Middle frontal gyrus (tissue), 1 donor: Measurements from ENCODE around the gene GNAO1.

ENCODE experiments used
- DNase-seq: peaks from one replicate; pipeline ENCODE4 v3.0.0-alpha.2; 2015; ENCODE audit warnings: low spot score; ENCODE audit errors: extremely low spot score

Gene GNAO1

DNA sequence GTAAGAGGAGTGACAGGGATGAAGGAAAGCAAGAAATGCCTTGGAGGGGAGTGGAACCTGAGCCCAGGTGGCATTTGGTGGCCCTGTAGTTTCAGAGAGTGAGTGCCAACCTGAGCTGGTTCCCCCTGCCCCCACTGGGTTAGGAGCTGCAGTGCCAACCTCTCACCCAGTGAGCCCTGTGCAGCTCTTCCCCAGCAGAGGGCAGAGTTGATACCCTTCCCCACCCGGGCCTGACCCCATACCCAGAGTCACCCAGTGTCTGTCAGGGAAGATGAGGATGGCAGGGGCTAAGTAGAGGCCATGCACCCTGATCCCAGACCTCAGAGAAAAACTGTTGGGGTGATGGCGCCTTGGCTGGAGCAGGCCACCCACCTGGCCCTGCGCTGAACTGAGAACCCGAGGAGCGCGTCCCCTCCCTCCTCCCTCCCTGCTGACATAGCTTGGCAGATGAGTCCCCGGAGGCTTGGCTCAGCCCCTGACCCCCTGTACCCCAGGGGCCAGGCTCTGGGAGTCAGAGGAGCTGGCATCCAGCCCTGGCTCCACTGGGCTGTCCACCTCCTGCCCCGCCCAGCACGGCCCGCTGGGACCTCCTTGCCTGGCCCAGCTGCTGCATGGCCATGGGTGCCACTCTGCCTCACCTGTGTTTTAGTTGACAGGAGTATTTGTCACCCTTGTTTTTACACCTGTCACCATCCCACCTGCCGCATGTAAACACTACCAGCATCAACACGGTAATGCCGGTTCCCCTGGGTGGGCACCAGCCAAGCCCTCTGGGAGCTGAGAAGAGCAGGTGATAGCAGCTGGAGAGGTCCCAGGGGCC lies 120.1 kb downstream of the GNAO1 start:
- no peak for DNase-seq

DNA sequence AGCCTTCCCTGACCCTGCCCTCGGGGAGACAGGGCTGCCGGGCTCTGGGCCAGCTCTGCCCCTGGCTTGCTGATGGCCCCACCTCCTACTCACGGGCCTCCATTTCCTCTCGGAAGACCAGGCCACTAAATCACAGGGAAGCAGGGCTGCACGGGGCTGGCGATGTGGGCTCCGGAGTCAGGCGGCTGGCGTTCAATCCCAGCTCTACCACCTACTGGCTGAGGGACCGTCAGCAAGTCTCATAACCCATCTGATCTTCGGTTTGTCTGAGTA lies 120.7 kb downstream of the GNAO1 start:
- no peak for DNase-seq

DNA sequence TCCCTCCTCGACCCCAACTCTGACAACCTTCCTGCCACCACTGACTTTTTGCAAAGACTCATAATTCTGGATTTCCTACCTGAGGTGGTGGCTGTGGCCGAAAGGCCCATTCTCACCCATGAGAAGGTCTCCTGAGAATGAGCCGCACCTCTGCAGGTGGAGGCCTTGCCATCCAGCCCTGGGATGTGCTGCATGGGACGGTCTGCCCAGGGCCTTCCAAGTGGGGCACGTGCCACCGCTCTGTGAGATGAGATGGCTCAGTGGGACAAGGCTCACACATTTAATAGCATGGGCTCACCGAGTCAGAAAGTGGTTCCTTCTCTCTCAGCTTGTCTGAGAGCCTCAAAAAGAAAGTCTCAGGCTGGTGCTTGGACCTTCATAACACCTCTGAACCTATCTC lies 121.3 kb downstream of the GNAO1 start:
- DNase-seq = no peak

DNA sequence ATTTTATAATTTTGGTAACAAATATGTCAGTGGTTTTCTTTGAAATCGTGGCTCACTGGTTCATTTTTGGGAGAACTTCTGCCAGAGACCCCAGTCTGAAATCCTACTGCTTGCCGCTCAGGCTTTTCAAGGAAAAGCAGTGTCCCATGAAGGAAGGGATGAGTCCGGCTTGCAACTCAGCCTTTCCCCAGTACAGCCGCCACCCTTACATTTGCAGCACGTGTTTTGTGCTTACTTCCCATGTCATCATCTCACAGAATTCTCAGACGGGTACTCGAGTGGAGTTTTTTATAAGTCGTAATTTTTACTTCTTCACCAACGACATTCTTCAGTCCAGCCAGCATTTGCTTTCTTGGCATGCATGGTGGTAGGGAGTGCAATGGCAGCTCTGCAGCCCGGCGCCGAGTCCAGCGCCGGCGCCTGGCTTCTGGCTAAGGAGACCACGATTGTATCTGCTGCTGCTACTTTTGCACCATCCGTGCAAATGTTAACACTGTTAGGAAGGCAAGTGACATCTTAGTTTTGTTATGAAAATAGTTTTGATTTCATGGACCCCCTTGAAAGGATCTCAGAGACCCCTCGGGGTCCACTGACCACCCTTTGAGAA lies 123.1 kb downstream of the GNAO1 start:
- DNase-seq = no peak

DNA sequence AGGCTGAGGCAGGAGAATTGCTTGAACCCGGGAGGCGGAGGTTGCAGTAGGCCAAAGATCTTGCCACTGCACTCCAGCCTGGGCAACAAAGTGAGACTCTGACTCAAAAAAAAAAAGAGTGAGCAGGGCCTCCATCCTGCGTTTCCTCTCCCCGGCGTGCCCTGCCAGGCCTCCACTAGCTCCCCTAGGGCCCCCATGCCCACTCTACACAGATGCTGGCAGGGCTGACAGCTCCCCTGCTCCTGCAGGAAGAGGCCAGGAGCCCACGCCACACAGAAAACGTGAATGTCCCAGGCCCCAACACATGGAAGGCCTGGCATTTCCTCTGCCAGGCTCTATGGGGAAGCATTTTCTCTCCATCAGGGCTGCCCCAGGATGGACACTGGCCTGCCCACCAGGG lies 124.7 kb downstream of the GNAO1 start:
- no peak for DNase-seq

DNA sequence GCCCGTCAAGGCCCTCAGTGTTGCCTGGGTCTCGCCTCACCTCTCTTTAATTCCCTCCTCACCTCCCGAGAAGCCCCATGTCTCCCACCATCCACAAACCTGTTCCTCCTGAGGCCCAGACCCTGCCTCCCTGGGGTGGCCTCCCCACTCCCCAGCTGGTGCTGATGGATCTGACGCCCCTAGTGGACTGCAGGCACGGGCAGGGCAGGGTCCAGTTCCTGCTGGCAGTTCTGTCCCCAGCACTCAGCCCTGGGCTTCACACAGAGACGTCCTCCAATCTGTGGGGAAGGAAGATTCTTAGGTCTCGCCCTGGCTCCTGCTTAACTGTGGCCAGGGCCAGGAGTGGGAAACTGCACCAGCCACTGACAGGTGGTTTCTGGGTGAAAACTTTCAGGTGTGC lies 125.3 kb downstream of the GNAO1 start:
- DNase-seq = no peak

DNA sequence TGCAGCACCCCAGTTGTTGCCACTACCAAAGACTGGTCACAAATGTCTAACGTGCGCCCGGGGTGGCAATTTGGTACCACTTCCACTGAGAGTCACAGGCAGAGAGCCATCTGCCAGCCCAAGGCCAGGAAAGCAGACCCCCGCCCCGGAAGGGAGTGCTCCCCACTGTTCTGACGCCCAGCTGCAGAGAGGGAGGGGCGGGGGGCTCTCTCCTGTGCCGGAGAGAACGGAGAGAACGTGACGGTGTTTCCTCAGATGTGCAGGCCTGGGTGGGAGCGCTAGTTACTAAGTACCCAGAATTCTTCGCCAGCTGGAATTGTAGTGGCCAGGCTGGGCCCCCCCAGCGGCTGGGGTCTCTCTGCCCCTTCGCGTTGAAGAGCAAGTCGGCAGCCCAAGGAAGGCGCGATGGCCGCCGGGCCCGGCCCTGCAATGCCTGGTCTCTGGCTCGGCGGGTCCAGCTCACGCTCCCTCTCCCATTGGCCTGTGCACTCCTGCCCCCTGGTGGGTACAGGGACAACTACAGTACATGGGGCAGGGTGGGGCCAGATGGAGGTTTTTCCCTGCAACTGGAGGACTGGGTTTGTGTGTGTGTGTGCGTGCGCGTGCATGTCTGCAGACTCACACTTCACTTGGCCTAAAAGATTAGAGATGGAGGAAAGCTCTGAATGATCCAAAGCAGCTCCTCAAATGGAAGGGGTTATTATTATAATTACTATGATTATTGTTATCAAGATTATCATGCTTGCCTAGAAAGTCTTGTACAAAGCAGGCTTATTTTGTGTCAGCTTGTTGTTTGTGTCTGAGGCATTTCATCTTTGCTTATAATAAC lies 126.9 kb downstream of the GNAO1 start:
- DNase-seq = peak; percentile 72

DNA sequence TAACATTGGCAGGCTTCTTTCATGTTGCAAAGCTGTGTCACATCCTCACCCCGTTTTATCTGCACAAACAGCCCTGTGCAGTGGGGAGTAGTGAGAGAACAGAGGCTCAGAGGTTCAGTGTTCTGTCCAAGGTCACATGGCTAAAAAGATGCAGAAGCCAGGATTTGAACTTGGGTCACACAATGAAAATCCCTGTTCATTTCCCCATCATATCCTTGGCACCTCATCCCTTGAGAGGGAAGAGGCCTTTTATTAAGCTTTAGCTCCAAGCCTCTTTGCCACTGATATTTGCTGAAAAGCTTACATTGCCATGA lies 127.5 kb downstream of the GNAO1 start:
- no peak for DNase-seq

DNA sequence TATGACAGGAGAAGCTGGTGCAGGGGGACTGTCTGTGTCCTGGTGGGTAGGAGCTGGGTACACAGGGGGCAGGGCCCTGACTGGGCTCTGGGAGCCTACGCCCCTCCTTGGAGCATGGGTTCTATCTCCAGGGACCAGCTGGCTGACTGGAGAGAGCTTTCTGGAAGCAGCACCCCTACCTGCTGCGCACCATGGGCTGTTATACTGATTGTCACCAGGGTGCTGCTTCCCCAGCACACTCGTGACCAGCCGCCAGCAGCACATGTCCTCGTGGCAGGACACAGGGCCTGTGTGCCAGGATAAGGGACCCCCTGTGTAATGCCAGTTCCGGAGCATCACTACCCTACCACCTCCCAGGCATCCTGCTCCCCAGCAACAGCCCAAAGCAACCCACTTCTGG lies 128.1 kb downstream of the GNAO1 start:
- no peak for DNase-seq

DNA sequence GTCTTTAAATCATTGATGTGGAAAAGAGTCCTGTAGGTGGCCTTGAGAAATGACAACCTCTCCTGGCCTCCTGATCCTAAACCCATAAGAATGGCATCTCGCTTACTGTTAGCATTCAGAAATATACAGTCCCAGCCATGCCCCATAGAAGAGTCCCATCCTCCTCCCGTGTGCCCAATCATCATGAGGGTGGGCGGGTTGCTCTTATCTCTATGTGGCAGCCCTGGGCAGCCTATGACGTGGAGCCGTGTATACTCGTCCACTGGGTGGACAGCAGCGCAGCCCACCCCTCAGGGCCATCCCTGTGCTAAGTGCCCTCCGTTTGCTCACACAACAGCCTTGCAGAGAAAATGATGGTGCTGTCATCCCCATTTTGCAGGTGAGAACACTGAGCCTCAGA lies 128.8 kb downstream of the GNAO1 start:
- DNase-seq = no peak

DNA sequence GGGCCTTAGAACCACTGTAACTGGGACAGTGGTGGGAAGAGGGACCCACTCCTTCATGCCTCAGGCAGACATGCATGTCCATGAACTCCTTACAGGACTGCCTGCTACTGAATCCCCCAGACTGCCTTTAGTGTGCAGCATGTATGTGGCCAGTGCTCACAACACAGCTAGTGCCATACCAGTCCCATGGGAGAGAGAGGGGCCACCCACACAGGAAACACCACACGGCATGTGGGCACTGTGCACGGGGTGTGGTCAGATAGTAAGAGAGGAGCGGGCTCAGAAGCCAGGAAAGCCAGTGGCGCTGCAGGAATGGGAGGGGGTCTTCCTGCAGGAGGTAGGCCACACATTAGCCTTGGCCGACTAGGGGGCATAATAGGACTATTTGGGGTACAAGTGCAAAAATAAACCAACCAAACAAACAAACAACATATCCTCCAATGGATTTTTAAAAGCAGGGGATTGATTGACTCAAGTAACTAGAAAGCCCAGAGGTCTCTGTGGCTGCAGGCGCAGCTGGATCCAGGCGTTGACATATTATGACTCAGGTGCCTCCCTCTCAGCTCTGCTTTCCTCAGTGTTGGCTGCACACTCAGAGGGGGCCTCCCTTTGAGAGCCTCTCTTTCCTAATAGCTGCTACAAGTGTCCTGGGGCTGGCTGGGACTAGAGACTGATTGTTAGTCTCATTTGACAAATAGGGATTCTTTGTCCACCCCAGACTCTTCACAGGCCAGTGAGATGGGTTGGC lies 129.7 kb downstream of the GNAO1 start:
- DNase-seq = no peak

DNA sequence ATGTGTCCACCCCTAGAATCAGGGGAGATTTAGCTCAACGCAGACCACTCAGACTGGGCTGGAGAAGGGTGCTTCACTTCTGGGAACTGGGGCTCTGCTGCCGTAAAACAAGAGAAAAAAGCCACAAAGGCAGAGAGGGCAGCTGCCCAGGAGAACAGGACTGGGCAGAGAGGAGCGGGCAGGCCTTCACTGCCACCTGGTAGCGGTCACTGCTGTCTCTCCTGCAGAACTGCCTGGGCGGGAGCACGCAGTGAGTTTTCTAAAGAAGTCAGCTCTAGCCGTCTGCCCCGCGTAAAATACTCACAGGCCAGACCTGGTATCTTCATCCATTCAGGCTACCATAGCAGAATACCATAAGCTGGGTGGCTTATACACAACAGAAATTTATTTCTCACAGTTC lies 130.3 kb downstream of the GNAO1 start:
- no peak for DNase-seq

DNA sequence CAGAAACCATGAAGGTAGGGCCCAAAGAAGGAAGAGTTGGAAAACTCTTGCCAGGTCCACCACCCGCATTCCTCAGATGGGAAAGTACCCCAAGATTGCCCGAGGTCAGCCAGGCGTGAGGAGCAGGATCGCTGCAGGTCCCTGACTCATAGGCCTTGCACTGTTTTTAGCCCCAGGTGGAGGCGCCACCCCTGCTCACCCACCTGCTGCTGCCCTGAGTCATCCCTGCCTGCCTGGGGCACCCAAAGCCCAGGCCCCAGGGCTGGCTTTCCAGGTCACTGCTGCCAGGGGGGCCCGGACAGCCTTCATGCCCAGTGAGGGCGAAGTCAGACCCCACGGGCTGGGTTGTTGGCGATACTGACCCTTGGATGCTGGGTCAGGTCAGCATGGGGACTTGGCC lies 133.1 kb downstream of the GNAO1 start:
- DNase-seq = no peak

DNA sequence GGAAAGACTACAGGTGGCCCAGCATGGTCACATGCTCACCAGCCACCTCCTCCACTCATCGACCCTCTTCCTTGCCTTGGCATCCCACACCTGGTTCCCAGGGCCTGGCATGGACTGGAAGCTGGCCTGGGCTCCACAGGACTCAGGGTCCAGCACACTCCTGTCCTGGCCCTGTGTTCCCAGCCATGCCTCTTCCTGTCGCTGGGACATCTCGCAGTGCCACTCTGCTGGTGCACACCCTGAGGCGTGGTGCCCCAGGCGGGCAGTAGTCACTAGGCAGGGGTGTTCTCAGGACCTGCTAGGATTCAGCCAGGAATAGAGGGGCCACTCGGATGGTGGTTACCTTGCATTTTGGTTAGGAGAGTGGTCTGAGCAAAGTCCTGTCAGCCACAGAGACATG lies 134.7 kb downstream of the GNAO1 start:
- no peak for DNase-seq

DNA sequence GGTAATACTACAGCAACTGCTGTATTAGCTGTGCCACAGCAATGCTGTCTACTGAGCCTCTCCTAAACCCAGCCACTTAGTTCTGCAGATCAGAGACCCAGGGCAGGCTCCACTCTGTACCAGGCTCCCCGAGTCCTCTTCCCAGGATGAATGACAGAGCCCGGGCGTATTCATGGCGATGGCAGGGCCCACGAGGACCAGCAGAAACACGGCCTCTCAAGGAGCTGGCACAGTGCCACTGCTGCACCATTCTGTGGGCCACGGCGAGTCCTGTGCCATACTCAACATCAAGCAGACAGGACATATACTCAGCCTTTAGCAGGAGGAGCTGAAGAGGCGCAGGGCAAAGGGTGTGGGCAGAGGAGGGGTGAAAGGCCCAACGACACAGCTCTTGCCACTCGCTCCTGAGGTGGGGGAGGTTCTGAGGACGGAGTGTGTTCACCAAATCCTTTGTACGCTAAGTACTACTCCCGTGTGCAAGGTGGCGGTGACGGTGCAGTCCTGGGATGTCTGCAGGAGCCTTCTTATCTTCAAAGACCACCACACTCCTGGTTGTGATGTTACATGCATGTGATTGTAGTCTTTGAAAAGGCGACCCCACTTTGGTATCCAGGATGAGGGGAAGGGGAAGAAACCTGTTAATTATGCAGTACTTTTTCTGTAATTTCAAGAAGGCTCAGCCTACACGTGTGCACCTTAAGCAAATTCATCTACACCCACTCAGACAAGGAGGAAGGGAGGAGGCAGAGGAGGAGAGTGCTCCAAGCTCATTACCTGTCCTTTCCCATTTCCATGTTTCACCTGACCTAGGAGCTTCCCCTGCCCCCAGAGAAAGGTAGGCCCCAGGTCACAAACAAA lies 136.0 kb downstream of the GNAO1 start:
- DNase-seq = no peak

DNA sequence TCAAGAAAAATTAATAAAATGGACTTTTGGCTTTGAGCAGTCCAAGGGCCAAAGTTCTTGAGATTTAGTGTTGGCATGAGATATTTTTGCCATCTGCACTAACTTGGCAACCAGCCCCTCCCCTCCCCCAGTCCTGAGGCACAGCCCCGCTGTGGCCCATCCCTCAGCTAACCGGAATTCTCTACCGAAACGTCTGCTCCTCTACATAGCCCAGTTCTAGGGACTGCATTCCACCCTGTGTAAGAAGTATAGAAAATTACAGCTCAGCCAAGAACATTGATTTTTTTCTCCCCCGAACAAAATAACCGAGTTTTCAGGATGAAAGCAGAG lies 136.6 kb downstream of the GNAO1 start:
- DNase-seq = no peak

DNA sequence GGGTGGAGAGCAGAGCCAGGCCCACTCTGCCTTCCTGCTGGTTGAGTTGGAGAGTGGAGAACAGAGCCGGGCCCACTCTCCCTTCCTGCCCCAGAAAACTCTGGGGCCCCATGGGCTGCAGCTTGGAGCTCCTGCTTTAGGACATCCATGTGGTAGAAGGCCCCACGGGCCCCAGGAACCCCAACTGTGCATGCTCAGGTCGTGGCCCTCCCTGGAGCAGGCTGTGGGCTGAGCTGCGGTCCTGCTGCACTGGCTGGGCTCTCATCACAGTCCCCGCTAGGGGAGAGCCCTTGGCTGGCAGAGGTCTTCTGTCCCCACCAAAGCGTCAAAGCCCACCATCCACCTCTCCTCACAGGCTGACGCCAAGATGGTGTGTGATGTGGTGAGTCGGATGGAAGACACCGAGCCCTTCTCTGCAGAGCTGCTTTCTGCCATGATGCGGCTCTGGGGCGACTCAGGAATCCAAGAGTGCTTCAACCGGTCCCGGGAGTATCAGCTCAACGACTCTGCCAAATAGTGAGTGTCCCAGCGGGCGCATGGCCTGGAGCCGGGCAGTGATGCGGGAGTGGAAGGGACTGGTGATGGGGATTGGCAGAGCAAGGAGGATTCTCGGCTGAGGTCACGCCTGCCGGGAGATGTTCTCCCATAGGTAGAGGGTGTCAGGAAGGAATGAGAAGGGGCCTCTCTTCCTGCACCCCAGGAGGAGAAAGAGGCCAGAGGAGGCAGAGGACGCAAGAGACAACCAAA lies 137.2 kb downstream of the GNAO1 start:
- no peak for DNase-seq

DNA sequence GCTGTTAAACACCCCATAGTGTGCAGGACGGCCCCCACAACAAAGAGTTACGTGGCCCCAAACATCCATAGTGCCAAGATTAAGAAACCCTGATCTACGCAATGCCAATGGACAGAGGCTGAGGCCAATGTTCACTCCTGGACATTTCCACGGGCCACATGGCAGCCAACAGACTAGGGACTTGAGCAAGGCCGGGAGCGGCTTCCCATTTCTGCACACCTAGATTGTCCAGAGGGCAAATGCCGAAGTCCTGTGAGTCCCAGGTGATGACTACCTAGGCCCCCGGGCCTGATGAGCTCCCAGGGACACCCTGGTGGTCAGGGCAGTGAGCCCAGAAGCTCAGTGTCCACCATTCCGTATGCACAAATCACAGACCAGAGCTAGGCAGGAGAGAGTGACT lies 138.6 kb downstream of the GNAO1 start:
- DNase-seq = no peak

DNA sequence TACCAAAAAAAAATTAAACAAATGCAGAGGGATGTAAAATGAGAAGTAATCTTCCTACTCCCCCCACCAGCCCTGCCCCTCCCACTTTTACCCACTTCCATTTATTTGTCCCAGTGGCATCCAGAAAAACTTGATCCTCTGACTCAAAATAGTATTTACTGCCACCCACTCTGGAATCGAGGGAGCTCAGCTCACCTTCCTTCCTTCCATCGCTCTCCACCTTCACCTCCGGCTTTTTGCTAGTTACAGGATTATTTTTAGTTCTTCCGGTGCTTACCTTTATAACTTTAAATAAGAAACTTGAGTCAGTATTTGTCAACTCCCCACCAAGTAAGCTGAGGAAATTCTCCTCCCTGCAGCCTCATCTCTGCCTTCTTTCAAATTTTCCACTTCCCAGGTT lies 139.2 kb downstream of the GNAO1 start:
- no peak for DNase-seq

DNA sequence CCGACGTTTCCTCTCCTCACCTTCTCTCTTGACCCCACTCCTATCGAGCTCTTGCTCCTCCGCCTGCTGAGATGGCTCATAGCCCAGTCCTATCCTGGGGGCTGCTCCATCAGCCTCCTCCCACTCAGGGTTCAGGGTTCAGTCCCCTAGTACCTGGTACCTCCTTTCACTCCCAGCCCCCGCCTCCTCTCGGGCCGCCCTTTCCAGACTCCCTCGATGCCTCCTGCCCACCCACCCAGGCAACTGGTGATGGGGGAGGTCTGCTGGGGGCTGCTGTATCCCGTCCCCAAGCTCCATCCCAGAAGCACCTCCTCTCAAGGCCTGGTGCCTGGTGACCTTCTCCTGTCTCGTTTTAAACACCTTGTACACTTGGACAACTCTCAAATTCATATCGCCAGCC lies 140.1 kb downstream of the GNAO1 start:
- no peak for DNase-seq

DNA sequence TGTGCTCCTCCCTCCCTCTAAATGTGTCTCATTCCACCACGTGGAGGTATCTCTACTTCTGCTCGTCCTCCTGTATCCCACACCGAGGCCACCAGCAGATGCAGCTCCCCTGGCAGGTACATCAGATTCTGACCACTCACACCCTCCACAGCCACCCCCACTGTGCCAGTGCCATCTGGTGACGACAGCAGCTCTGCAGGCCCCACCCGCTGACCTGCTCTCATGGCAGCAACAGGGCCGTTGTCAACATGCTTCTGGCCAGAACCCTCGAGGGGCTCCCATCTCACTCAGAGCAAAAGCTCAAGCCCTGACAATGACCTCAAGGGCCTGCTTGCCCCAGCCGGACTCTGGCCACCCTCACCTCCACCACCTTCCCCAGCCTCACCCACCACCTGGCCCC lies 140.6 kb downstream of the GNAO1 start:
- DNase-seq = no peak
